Measurements from ENCODE around the gene AOC1.

AOC1 gene

GRCh38 chr7:150842018-150842417 is 10.3 kb upstream of the AOC1 start:
- TF ChIP-seq CTCF (IDR thresholded peaks at IDR 0.05), result no peak

GRCh38 chr7:150842716-150843115 is 9.6 kb upstream of the AOC1 start:
- no peak for TF ChIP-seq CTCF (IDR thresholded peaks at IDR 0.05)

GRCh38 chr7:150845421-150845861 is 6.9 kb upstream of the AOC1 start:
- no peak for TF ChIP-seq CTCF (IDR thresholded peaks at IDR 0.05)

- TF ChIP-seq CTCF (IDR thresholded peaks at IDR 0.05), result no peak
Observed at GRCh38 chr7:150846291-150847115, 5.8 kb upstream of the AOC1 start.

GRCh38 chr7:150847536-150847935 is 4.8 kb upstream of the AOC1 start:
- TF ChIP-seq CTCF (IDR thresholded peaks at IDR 0.05), result no peak

GRCh38 chr7:150848111-150848510 is 4.2 kb upstream of the AOC1 start:
- TF ChIP-seq CTCF (IDR thresholded peaks at IDR 0.05), result no peak

- no peak for TF ChIP-seq CTCF (IDR thresholded peaks at IDR 0.05)
Observed at GRCh38 chr7:150848561-150849115, 3.7 kb upstream of the AOC1 start.

Measured in LNCAP (cell line).